Endothelial cell (in vitro differentiated cells): ENCODE data around the gene OLFM1. TPM values are rescaled to one million over a fixed set of nuclear protein-coding genes. Genes with fewer than 3 reads are reported as not detected.
"Not testable (repeated sequence)": the region's sequence is repeated elsewhere in the genome, so short reads cannot be mapped to it uniquely, and the experiment has no call there.

Source experiments
- DNase-seq: peaks from one replicate; pipeline ENCODE4 v3.0.0; 2021; ENCODE audit warnings: low spot score
- H3K27ac Mint-ChIP-seq: one replicate; pipeline ENCODE4 v1.8.0; 2021; ENCODE audit warnings: mixed read lengths, inconsistent platforms; ENCODE audit not compliant: unreplicated experiment
- H3K27me3 Mint-ChIP-seq: one replicate; pipeline ENCODE4 v1.8.0; 2021; ENCODE audit warnings: mild to moderate bottlenecking, moderate library complexity, mixed read lengths, inconsistent platforms; ENCODE audit not compliant: unreplicated experiment
- H3K36me3 Mint-ChIP-seq: one replicate; pipeline ENCODE4 v1.8.0; 2021; ENCODE audit warnings: mild to moderate bottlenecking, low read depth, mixed read lengths, inconsistent platforms; ENCODE audit not compliant: unreplicated experiment
- H3K4me1 Mint-ChIP-seq: one replicate; pipeline ENCODE4 v1.8.0; 2021; ENCODE audit warnings: mild to moderate bottlenecking, mixed read lengths, inconsistent platforms; ENCODE audit not compliant: unreplicated experiment
- H3K4me3 Mint-ChIP-seq: one replicate; pipeline ENCODE4 v1.8.0; 2021; ENCODE audit warnings: mild to moderate bottlenecking, mixed read lengths, inconsistent platforms; ENCODE audit not compliant: unreplicated experiment
- H3K9me3 Mint-ChIP-seq: one replicate; pipeline ENCODE4 v1.8.0; 2021; ENCODE audit warnings: mixed read lengths, inconsistent platforms; ENCODE audit not compliant: unreplicated experiment
- total RNA-seq: library from RNA; stranded (reverse); fragmentation: NEBNext Ultra II Directional; extraction: Animal tissue kit (Norgen Biotek cat#: 25700); gene quantifications from one replicate; pipeline ENCODE4 v1.2.1, GENCODE V29; 2021; ENCODE audit not compliant: unreplicated experiment
- TF ChIP-seq, protein P1 (sequence below): fragments of 200-600 bp; sonication (generic); IDR thresholded peaks from one replicate; pipeline ENCODE4 v1.5.0; 2021; ENCODE audit warnings: antibody characterized with exemption; ENCODE audit not compliant: unreplicated experiment

Gene OLFM1
- total RNA-seq, 1 donor from 2014 or later = 0.74 TPM

GRCh38 chr9:135156525-135157510 is 69.3 kb downstream of the OLFM1 start:
- H3K9me3 Mint-ChIP-seq = no peaks in the 10 kb centered on the region
- peaks cover 3% of the 10 kb centered on the region for H3K27me3 Mint-ChIP-seq
- no peak overlapping the region for H3K4me3 Mint-ChIP-seq
- H3K27ac Mint-ChIP-seq = no peak overlapping the region
- H3K4me1 Mint-ChIP-seq = no peaks in the 10 kb centered on the region
- TF ChIP-seq, protein P1, sequence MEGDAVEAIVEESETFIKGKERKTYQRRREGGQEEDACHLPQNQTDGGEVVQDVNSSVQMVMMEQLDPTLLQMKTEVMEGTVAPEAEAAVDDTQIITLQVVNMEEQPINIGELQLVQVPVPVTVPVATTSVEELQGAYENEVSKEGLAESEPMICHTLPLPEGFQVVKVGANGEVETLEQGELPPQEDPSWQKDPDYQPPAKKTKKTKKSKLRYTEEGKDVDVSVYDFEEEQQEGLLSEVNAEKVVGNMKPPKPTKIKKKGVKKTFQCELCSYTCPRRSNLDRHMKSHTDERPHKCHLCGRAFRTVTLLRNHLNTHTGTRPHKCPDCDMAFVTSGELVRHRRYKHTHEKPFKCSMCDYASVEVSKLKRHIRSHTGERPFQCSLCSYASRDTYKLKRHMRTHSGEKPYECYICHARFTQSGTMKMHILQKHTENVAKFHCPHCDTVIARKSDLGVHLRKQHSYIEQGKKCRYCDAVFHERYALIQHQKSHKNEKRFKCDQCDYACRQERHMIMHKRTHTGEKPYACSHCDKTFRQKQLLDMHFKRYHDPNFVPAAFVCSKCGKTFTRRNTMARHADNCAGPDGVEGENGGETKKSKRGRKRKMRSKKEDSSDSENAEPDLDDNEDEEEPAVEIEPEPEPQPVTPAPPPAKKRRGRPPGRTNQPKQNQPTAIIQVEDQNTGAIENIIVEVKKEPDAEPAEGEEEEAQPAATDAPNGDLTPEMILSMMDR = no peak
- H3K36me3 Mint-ChIP-seq = no peaks in the 10 kb centered on the region
- peak; percentile 80 for DNase-seq

GRCh38 chr9:135157856-135158563 is 70.5 kb downstream of the OLFM1 start:
- Mint-ChIP-seq H3K4me3 (no peak overlapping the region), H3K9me3 (no peaks in the 10 kb centered on the region), H3K36me3 (no peaks in the 10 kb centered on the region), H3K27ac (no peak overlapping the region), H3K4me1 (no peaks in the 10 kb centered on the region), H3K27me3 (peaks cover under 1% of the 10 kb centered on the region)
- no peak for DNase-seq
- TF ChIP-seq, protein P1 = no peak

DNA sequence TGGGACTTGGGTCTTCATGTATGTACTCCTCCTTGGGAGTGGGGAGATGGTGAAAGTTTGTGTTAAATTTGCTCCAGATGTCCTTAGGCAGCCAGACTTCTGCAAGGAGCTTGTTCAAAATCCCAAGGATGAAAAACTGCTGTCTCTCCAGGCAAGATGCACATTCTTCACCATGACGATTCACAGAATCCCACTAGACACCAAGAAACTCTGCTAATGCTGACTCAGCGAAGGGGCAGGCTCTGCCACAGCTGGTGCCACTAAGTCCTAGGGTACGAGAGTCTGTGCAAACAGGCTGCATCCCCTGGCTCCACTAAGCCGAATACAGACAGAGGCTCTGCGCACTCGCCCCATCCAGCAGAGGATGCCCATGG is 71.1 kb downstream of the OLFM1 start:
- Mint-ChIP-seq H3K27ac (no peak overlapping the region), H3K27me3 (no peaks in the 10 kb centered on the region), H3K4me1 (no peaks in the 10 kb centered on the region), H3K36me3 (no peaks in the 10 kb centered on the region), H3K4me3 (no peak overlapping the region), H3K9me3 (no peaks in the 10 kb centered on the region)
- DNase-seq = no peak
- TF ChIP-seq, protein P1 = no peak

- Mint-ChIP-seq H3K4me1 (no peaks in the 10 kb centered on the region), H3K27me3 (peaks cover 1% of the 10 kb centered on the region), H3K36me3 (no peaks in the 10 kb centered on the region), H3K9me3 (no peaks in the 10 kb centered on the region), H3K27ac (no peak overlapping the region), H3K4me3 (no peak overlapping the region)
- TF ChIP-seq, protein P1 = no peak
- DNase-seq = no peak
Measured at GRCh38 chr9:135159801-135160200, 72.3 kb downstream of the OLFM1 start.

- no peak overlapping the region for H3K4me3 Mint-ChIP-seq
- H3K27ac Mint-ChIP-seq = no peak overlapping the region
- peaks cover 4% of the 10 kb centered on the region for H3K27me3 Mint-ChIP-seq
Measured at GRCh38 chr9:135160862-135161261, 73.4 kb downstream of the OLFM1 start.

GRCh38 chr9:135162599-135162998 is 75.1 kb downstream of the OLFM1 start:
- H3K4me3 Mint-ChIP-seq, H3K4me1 Mint-ChIP-seq, H3K9me3 Mint-ChIP-seq, DNase-seq, H3K27ac Mint-ChIP-seq, H3K27me3 Mint-ChIP-seq, H3K36me3 Mint-ChIP-seq: not testable (repeated sequence)

More at GRCh38 chr9:135160862-135161261, 73.4 kb downstream of the OLFM1 start:
- no peaks in the 10 kb centered on the region for H3K9me3 Mint-ChIP-seq
- DNase-seq = no peak
- no peaks in the 10 kb centered on the region for H3K36me3 Mint-ChIP-seq
- H3K4me1 Mint-ChIP-seq = no peaks in the 10 kb centered on the region
- TF ChIP-seq, protein P1 = no peak
